Skeletal muscle tissue (tissue), 4 donors: Measurements from ENCODE around the gene GRB10. TPM values are rescaled to one million over a fixed set of nuclear protein-coding genes. Genes with fewer than 3 reads are reported as not detected.

ENCODE experiments used
- H3K27ac ChIP-seq: one replicate; pipeline ENCODE4 v1.7.0; 2013; ENCODE audit warnings: mild to moderate bottlenecking, low read depth, low read length, inconsistent platforms
- H3K27me3 ChIP-seq, 3 donors: one replicate each; pipeline ENCODE4 v1.7.0; 2013; ENCODE audit warnings: low read length in 3 of 3; ENCODE audit not compliant: control insufficient read depth in 3 of 3, insufficient read depth in 3 of 3
- H3K36me3 ChIP-seq, 3 donors: one replicate each; pipeline ENCODE4 v1.7.0; 2013; ENCODE audit warnings: low read length in 3 of 3; ENCODE audit not compliant: control insufficient read depth in 3 of 3, insufficient read depth in 3 of 3
- H3K4me1 ChIP-seq, 3 donors: one replicate each; pipeline ENCODE4 v1.7.0; 2013; ENCODE audit warnings: low read length in 3 of 3, mild to moderate bottlenecking in 3 of 3; ENCODE audit not compliant: control insufficient read depth in 3 of 3, insufficient read depth in 3 of 3
- H3K4me3 ChIP-seq, 3 donors: one replicate each; pipeline ENCODE4 v1.7.0; 2013; ENCODE audit warnings: low read length in 3 of 3
- H3K9ac ChIP-seq, 3 donors: one replicate each; pipeline ENCODE4 v1.7.0; 2013; ENCODE audit warnings: low read length in 3 of 3, mild to moderate bottlenecking in 3 of 3, moderate library complexity in 2 of 3, low read depth in 1 of 3
- H3K9me3 ChIP-seq, 3 donors: one replicate each; pipeline ENCODE4 v1.7.0; 2013; ENCODE audit warnings: low read length in 3 of 3; ENCODE audit not compliant: control insufficient read depth in 3 of 3
- total RNA-seq: library from RNA; depleted of rRNA; stranded (reverse); fragments of >200 nt; gene quantifications from one replicate; pipeline ENCODE4 v1.2.3, GENCODE V29; 2014
- donor health status: Osteomylitis.

Gene GRB10
- total RNA-seq, 1 donor from 2014 or later, result 17.7 TPM

DNA sequence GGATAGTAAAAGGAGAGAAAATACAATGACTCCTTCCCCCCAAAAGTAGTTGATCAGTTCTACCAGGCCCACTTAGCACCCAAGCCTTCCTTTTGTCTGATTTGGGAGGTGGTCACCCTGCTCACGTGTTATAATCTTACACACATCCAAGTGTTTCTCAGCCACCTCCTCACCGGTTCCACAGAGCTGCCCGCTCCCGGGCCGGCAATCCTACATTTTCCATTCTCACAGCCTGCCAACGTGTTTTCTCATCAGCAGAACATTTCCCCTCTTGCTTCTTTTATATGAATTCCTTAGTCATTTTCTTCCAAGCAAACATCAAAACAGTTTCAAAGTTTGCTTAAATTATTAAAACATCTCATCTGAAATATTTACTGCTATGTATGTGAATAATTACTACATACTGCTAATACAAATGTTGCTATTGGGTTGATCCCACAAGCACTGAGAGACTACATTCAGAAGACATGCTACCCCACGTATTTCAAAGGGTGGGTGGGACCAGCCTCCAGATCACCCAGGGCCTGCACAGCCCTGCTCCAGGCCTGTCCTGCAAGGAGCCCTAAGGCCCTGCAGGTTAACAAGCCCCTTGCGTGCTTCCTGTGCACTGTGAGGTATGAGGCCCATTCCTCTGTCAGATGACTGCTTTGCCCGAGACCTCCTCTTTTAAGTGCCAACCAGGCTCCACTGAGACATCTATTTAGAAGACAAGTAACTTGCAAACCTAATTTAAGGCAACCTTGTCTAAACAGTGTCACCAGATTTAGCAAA lies 75.3 kb downstream of the GRB10 start:
- Histone ChIP-seq H3K9ac (no peak overlapping the region), H3K27ac (no peak overlapping the region), H3K27me3 (no peaks in the 10 kb centered on the region), H3K4me1 (peaks cover 22 to 40% (median 31%) of the 10 kb centered on the region in 3 donors), H3K36me3 (peaks cover under 1 to 6% (median under 1%) of the 10 kb centered on the region in 3 donors), H3K9me3 (no peaks in the 10 kb centered on the region), H3K4me3 (no peak overlapping the region)

DNA sequence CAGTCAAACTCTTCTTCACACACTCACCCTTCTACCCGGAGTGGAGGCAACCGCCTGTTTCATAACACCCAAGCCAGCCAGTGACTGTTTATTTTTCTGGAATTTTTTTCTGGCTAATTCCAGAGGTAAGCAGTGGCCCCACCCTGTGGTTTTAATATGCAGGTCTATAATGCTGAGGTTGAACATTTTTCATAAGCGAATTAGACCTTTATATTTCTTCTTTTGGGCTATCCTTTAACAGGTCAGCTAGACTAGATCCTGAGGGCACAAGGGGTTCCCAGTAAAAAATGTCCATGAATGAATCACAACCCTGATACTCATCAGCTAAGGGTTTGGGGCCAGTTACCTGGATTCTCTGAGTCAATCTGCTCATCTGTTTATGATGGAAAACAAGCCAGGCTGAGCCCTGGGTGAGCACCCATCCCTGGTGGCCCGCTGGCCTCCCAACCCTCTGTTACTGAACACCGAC lies 76.2 kb downstream of the GRB10 start:
- H3K27ac ChIP-seq, result no peak overlapping the region
- peaks cover 13 to 31% (median 22%) of the 10 kb centered on the region in 3 donors for H3K4me1 ChIP-seq
- H3K4me3 ChIP-seq, result no peak overlapping the region
- H3K27me3 ChIP-seq, result no peaks in the 10 kb centered on the region
- H3K9me3 ChIP-seq, result no peaks in the 10 kb centered on the region
- H3K9ac ChIP-seq, result no peak overlapping the region
- H3K36me3 ChIP-seq, result peaks cover 8 to 9% (median 9%) of the 10 kb centered on the region in 3 donors

GRCh38 chr7:50704844-50705243 lies 77.9 kb downstream of the GRB10 start:
- Histone ChIP-seq H3K36me3 (peaks cover 6 to 9% (median 9%) of the 10 kb centered on the region in 3 donors), H3K9me3 (no peaks in the 10 kb centered on the region), H3K9ac (no peak overlapping the region), H3K27ac (no peak overlapping the region), H3K4me3 (no peak overlapping the region), H3K4me1 (peaks cover 0 to 14% (median 7%) of the 10 kb centered on the region in 3 donors), H3K27me3 (no peaks in the 10 kb centered on the region)

- Histone ChIP-seq H3K9me3 (no peaks in the 10 kb centered on the region), H3K27me3 (no peaks in the 10 kb centered on the region), H3K36me3 (peaks cover 6 to 9% (median 9%) of the 10 kb centered on the region in 3 donors), H3K4me3 (no peak overlapping the region), H3K4me1 (peaks cover 0 to 3% (median 2%) of the 10 kb centered on the region in 3 donors), H3K9ac (no peak overlapping the region), H3K27ac (no peak overlapping the region)
These were observed 79.0 kb downstream of the GRB10 start for GRCh38 chr7:50703654-50704053.

DNA sequence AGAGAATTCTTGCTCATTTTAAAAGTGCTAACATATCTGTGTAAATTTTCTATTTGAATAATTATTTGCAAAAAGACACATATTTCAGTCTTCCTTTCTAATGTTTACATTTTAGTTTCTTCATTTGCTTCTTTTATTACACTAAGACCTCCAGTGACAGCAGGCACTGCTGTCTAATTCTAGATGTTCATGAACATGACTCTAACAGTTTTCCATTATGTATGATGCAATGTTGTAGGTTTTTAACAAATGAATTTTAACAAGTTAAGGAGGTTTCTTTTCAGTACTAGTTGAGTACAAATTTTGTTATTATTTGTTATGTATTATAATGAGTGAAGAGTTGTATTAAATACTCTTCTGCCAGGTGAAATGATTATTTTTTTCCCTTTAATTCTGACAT lies 83.6 kb downstream of the GRB10 start:
- Histone ChIP-seq H3K27me3 (no peaks in the 10 kb centered on the region), H3K27ac (no peak overlapping the region), H3K36me3 (peaks cover 9 to 10% (median 9%) of the 10 kb centered on the region in 3 donors), H3K9me3 (no peaks in the 10 kb centered on the region), H3K9ac (no peak overlapping the region), H3K4me3 (no peak overlapping the region), H3K4me1 (peaks cover 0 to 3% (median 0%) of the 10 kb centered on the region in 3 donors)

DNA sequence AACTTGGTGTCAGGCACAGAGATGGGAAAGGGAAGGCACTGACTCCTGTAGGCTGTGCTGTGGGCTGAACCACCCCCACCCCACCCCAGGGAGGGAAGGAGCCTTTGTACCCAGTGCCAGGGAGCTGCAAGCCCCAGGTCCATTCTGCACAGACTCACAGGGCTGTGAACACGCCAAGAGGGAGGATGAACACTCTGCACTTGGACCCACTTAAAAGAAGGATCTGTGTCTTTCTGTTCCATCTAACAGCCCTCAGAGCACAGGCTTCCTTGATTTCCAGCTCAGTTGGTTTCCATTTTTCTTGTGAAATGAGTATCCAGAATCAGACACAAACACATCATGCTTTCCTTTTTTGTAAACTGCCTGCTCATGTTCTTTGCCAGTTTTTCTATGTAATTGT lies 84.9 kb downstream of the GRB10 start:
- H3K4me3 ChIP-seq, result no peak overlapping the region
- no peaks in the 10 kb centered on the region for H3K9me3 ChIP-seq
- H3K9ac ChIP-seq, result no peak overlapping the region

DNA sequence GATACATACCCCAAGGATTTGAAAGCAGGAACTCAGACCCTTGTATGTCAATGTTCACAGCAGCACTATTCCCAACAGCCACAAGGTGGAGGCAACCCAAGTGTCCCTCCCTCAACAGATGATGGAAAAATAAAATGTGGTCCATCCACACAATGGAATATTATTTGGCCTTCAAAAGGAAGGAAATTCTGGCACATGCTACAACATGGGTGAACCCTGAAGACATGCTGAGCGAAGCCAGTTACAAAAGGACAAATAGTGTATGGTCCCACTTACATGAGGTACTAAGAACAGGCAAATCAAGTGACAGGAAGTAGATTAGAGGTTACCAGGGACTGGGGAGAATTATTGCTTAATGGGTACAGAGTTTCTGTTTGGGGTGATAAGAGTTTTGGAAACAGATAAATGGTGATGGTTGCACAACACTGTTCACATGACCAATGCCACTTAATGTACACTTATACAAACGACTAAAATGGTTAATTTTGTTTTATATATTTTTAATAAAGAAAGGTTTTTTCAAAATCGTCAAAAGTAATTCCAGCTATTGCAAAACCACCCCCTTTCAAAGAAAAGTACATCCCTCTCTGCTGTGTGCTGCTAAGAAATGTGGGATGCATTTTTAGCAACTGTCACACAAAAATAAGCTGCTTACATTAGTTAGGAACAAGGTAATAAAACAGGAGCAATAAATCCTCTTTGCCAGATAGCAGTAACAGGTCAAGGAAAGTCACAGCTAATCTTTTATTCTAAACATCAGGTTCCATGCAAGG lies 85.7 kb downstream of the GRB10 start:
- Histone ChIP-seq H3K9me3 (no peaks in the 10 kb centered on the region), H3K27ac (no peak overlapping the region), H3K4me1 (peaks cover 0 to 3% (median 3%) of the 10 kb centered on the region in 3 donors), H3K36me3 (peaks cover 4 to 8% (median 5%) of the 10 kb centered on the region in 3 donors), H3K27me3 (no peaks in the 10 kb centered on the region), H3K4me3 (no peak overlapping the region), H3K9ac (no peak overlapping the region)

More for the DNA sequence above, 84.9 kb downstream of the GRB10 start:
- Histone ChIP-seq H3K27me3 (no peaks in the 10 kb centered on the region), H3K4me1 (peaks cover 0 to 3% (median 3%) of the 10 kb centered on the region in 3 donors), H3K36me3 (peaks cover 9 to 10% (median 9%) of the 10 kb centered on the region in 3 donors), H3K27ac (no peak overlapping the region)

- Histone ChIP-seq H3K4me1 (peaks cover 0 to 3% (median 3%) of the 10 kb centered on the region in 3 donors), H3K9ac (no peak overlapping the region), H3K27me3 (no peaks in the 10 kb centered on the region)
These were observed 87.7 kb downstream of the GRB10 start for GRCh38 chr7:50695026-50695425.

GRCh38 chr7:50693455-50694130 lies 89.1 kb downstream of the GRB10 start:
- Histone ChIP-seq H3K9me3 (no peaks in the 10 kb centered on the region), H3K27me3 (no peaks in the 10 kb centered on the region), H3K4me3 (no peak overlapping the region), H3K4me1 (peaks cover 0 to 5% (median 3%) of the 10 kb centered on the region in 3 donors), H3K36me3 (peaks cover 4 to 9% (median 5%) of the 10 kb centered on the region in 3 donors), H3K27ac (no peak overlapping the region), H3K9ac (no peak overlapping the region)

More at GRCh38 chr7:50695026-50695425, 87.7 kb downstream of the GRB10 start:
- Histone ChIP-seq H3K9me3 (no peaks in the 10 kb centered on the region), H3K27ac (no peak overlapping the region), H3K4me3 (no peak overlapping the region), H3K36me3 (peaks cover 0 to 4% (median 0%) of the 10 kb centered on the region in 3 donors)
